Measurements from ENCODE around the gene SLC36A1. TPM values are rescaled to one million over a fixed set of nuclear protein-coding genes. Genes with fewer than 3 reads are reported as not detected.

SLC36A1 gene
- total RNA-seq, 1 donor from 2014 or later: 117 TPM

DNA sequence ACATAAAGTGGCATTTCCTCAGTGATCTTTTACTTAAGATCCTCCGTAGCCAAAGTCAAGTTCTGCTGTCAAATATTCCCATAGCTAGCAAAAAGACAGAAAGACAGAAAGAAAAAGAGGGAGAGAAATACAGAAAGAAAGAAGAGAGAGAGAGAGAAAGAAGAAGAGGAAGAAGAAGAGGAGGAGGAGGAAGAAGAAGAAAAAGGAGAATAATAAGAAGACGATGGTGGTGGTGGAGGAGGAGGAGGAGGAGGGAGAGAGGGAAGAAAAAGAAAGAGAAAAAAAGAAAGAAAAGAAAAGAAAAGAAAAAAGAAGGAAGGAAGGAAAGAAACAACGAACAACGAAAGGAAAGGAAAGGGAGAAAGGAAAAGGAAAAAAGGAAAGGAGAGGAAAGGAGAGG lies 89.6 kb downstream of the SLC36A1 start:
- H3K27me3 Mint-ChIP-seq (ENCODE audit: unreplicated experiment): peaks cover 4% of the 10 kb centered on the region
- no peaks in the 10 kb centered on the region for H3K9me3 Mint-ChIP-seq (ENCODE audit: unreplicated experiment)
- H3K4me3 Mint-ChIP-seq (ENCODE audit: unreplicated experiment): no peak overlapping the region
- H3K27ac Mint-ChIP-seq (ENCODE audit: unreplicated experiment): no peak overlapping the region
- H3K4me1 Mint-ChIP-seq (ENCODE audit: low read depth, unreplicated experiment): no peaks in the 10 kb centered on the region
- no peaks in the 10 kb centered on the region for H3K36me3 Mint-ChIP-seq (ENCODE audit: unreplicated experiment)
- DNase-seq: no peak
- TF ChIP-seq, protein P1, sequence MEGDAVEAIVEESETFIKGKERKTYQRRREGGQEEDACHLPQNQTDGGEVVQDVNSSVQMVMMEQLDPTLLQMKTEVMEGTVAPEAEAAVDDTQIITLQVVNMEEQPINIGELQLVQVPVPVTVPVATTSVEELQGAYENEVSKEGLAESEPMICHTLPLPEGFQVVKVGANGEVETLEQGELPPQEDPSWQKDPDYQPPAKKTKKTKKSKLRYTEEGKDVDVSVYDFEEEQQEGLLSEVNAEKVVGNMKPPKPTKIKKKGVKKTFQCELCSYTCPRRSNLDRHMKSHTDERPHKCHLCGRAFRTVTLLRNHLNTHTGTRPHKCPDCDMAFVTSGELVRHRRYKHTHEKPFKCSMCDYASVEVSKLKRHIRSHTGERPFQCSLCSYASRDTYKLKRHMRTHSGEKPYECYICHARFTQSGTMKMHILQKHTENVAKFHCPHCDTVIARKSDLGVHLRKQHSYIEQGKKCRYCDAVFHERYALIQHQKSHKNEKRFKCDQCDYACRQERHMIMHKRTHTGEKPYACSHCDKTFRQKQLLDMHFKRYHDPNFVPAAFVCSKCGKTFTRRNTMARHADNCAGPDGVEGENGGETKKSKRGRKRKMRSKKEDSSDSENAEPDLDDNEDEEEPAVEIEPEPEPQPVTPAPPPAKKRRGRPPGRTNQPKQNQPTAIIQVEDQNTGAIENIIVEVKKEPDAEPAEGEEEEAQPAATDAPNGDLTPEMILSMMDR (IDR thresholded peaks at IDR 0.05; ENCODE audit: partially characterized antibody, unreplicated experiment): no peak

- Mint-ChIP-seq H3K27ac (ENCODE audit: unreplicated experiment) (no peak overlapping the region), H3K4me3 (ENCODE audit: unreplicated experiment) (no peak overlapping the region), H3K9me3 (ENCODE audit: unreplicated experiment) (no peaks in the 10 kb centered on the region), H3K4me1 (ENCODE audit: low read depth, unreplicated experiment) (no peaks in the 10 kb centered on the region), H3K36me3 (ENCODE audit: unreplicated experiment) (no peaks in the 10 kb centered on the region), H3K27me3 (ENCODE audit: unreplicated experiment) (no peaks in the 10 kb centered on the region)
- TF ChIP-seq, protein P1 (IDR thresholded peaks at IDR 0.05; ENCODE audit: partially characterized antibody, unreplicated experiment): no peak
- DNase-seq: no peak
Observed at GRCh38 chr5:151541571-151541970, 94.2 kb downstream of the SLC36A1 start.

Small RNAs within 50 kb of the gene (microRNA-seq; reads per million reads assigned to microRNA genes)
- gene MIR6499 (ENCODE audit: unreplicated experiment): not detected

Other genes starting within 250 kb of the SLC36A1 start
- gene CCDC69, start 223.5 kb upstream of the SLC36A1 start, total RNA-seq (ENCODE audit: unreplicated experiment): 2.0 TPM
- gene GM2A, start 194.4 kb upstream of the SLC36A1 start, total RNA-seq (ENCODE audit: unreplicated experiment): 13.7 TPM
- gene SLC36A3, start 143.8 kb upstream of the SLC36A1 start, total RNA-seq (ENCODE audit: unreplicated experiment): not detected
- gene SLC36A2, start 100.0 kb upstream of the SLC36A1 start, total RNA-seq (ENCODE audit: unreplicated experiment): not detected
- 0.02 TPM for gene FAT2, start 143.7 kb downstream of the SLC36A1 start, total RNA-seq (ENCODE audit: unreplicated experiment)
- 946 TPM for gene SPARC, start 239.3 kb downstream of the SLC36A1 start, total RNA-seq (ENCODE audit: unreplicated experiment)